Measurements from ENCODE around the gene NFS1.

DNA sequence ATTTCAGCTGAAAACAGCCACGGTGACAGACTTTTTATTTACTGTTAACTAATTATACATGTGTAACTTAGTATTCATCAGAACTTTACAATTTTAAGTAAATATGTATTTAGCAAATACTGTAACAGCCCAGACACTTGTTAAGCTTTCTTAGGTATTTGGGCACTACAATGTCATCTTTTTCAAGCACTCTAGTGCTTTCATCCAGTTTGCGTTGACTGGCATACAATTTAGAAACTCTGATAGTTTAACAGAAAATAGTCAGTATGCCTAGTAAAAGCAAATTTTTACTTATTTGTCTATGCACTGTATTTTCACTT, 32.3 kb upstream of the NFS1 start:
- TF ChIP-seq, protein P1, sequence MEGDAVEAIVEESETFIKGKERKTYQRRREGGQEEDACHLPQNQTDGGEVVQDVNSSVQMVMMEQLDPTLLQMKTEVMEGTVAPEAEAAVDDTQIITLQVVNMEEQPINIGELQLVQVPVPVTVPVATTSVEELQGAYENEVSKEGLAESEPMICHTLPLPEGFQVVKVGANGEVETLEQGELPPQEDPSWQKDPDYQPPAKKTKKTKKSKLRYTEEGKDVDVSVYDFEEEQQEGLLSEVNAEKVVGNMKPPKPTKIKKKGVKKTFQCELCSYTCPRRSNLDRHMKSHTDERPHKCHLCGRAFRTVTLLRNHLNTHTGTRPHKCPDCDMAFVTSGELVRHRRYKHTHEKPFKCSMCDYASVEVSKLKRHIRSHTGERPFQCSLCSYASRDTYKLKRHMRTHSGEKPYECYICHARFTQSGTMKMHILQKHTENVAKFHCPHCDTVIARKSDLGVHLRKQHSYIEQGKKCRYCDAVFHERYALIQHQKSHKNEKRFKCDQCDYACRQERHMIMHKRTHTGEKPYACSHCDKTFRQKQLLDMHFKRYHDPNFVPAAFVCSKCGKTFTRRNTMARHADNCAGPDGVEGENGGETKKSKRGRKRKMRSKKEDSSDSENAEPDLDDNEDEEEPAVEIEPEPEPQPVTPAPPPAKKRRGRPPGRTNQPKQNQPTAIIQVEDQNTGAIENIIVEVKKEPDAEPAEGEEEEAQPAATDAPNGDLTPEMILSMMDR (IDR thresholded peaks at IDR 0.05): no peak
- TF ChIP-seq POLR2A (IDR thresholded peaks at IDR 0.05): no peak
